Left lung (tissue), 10 donors: ENCODE measurements around the gene KDM1A. TPM values are rescaled to one million over a fixed set of nuclear protein-coding genes. Genes with fewer than 3 reads are reported as not detected.

Experiments used
- ATAC-seq: fragments of 200-7000 bp; cut with Tn5 transposase; one replicate; pipeline ENCODE4 v1.9.1; 2020; ENCODE audit warnings: moderate library complexity
- DNase-seq, 4 donors: peaks; one replicate each; pipeline ENCODE4 v3.0.0-alpha.2; 2013 to 2020
- H3K27ac ChIP-seq, 2 donors: fragments of 200-600 bp; sonication (generic) in 1 of 2; one replicate each; pipeline versions ENCODE4 v1.5.0 to v1.8.0; 2020 to 2021
- H3K27me3 ChIP-seq, 2 donors: fragments of 200-600 bp; sonication (generic) in 1 of 2; one replicate each; pipeline versions ENCODE4 v1.5.0 to v1.8.0; 2020 to 2021
- H3K36me3 ChIP-seq, 2 donors: fragments of 200-600 bp; sonication (generic) in 1 of 2; one replicate each; pipeline versions ENCODE4 v1.5.0 to v1.8.0; 2020 to 2021
- H3K4me1 ChIP-seq, 2 donors: fragments of 200-600 bp; one replicate each; pipeline ENCODE4 v1.8.0; 2021
- H3K4me3 ChIP-seq, 2 donors: fragments of 200-600 bp; sonication (generic) in 1 of 2; one replicate each; pipeline versions ENCODE4 v1.5.0 to v1.8.0; 2020 to 2021; ENCODE audit warnings: mild to moderate bottlenecking in 1 of 2
- H3K9me3 ChIP-seq, 2 donors: fragments of 200-600 bp; sonication (generic) in 1 of 2; one replicate each; pipeline versions ENCODE4 v1.5.0 to v1.8.0; 2020 to 2021
- CTCF ChIP-seq, 2 donors: fragments of 200-600 bp; sonication (generic) in 1 of 2; IDR thresholded peaks; one replicate each; pipeline versions ENCODE4 v1.5.0 to v1.8.0; 2021; ENCODE audit warnings: antibody characterized with exemption in 2 of 2
- intact Hi-C, 2 donors: fragments of 100-400 bp; cut with DNase I; formaldehyde crosslinking; loops; one replicate each; pipeline versions ENCODE4 v1.11.2 to v1.14.2; 2022
- polyA plus RNA-seq, 6 donors: library from polyadenylated mRNA; unstranded; fragments of 120-200 nt; gene quantifications; one replicate each; pipeline ENCODE4 v1.2.1, GENCODE V29; 2013; ENCODE audit not compliant: insufficient read length in 6 of 6
- total RNA-seq, 2 donors: library from RNA; stranded (reverse); fragmentation: NEBNext Ultra II Directional; extraction: Animal tissue kit (Norgen Biotek cat#: 25700); gene quantifications; one replicate each; pipeline ENCODE4 v1.2.1, GENCODE V29; 2021
- donor health status: DM: no; HTN: yes; CAD: no.
- donor health status: DM: no; HTN: no; CAD: no.

KDM1A gene
- total and polyA plus RNA-seq, 8 donors = 39.5 to 126 (median 118) TPM

GRCh38 chr1:23116216-23116836, 97.1 kb downstream of the KDM1A start:
- ATAC-seq = no peak
- TF ChIP-seq CTCF (IDR thresholded peaks at IDR 0.05) = no peak
- Histone ChIP-seq H3K36me3 (no peaks in the 10 kb centered on the region), H3K27ac (no peak overlapping the region), H3K27me3 (no peaks in the 10 kb centered on the region), H3K9me3 (no peaks in the 10 kb centered on the region), H3K4me1 (peaks cover 17 to 51% of the 10 kb centered on the region in 2 donors), H3K4me3 (no peak overlapping the region)
- intact Hi-C loops = no loop called here
- DNase-seq = no peak

- intact Hi-C loops = no loop called here
- no peak for TF ChIP-seq CTCF (IDR thresholded peaks at IDR 0.05)
- Histone ChIP-seq H3K27me3 (no peaks in the 10 kb centered on the region), H3K4me1 (peaks cover 20 to 53% of the 10 kb centered on the region in 2 donors), H3K9me3 (no peaks in the 10 kb centered on the region), H3K4me3 (no peak overlapping the region), H3K27ac (no peak overlapping the region), H3K36me3 (no peaks in the 10 kb centered on the region)
- ATAC-seq (no peak), DNase-seq (no peak)
These were observed 97.8 kb downstream of the KDM1A start for GRCh38 chr1:23116921-23117699.

DNA sequence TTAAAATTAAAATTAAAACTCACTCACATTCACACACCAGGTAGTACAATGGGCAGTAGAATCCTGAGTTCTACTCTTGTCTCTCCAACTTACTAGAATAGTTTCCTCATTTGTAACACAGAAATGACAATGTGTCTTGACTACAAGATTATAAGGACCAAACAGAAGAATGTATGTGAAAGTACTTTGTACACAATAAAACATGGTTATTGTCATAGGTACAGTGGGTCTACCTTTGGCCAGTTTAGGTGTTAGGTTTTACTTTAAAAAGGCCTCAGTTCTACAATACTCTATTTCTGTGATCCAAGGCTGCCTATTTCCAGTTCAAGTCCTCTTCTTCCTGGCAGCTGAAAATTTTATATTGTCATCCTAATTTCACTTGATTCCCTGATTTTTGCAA, 99.1 kb downstream of the KDM1A start:
- no peak for TF ChIP-seq CTCF (IDR thresholded peaks at IDR 0.05)

GRCh38 chr1:23118957-23119792, 99.9 kb downstream of the KDM1A start:
- ATAC-seq (peak; percentile 85), DNase-seq (no peak)
- peaks cover 0 to 3% of the 10 kb centered on the region in 2 donors for H3K27me3 ChIP-seq
- peak overlapping the region; percentile 20 to 38 for H3K27ac ChIP-seq
- no peaks in the 10 kb centered on the region for H3K36me3 ChIP-seq
- H3K4me1 ChIP-seq = peaks cover 30 to 46% of the 10 kb centered on the region in 2 donors
- TF ChIP-seq CTCF (IDR thresholded peaks at IDR 0.05) = no peak
- no peaks in the 10 kb centered on the region for H3K9me3 ChIP-seq
- intact Hi-C loops = no loop called here
- no peak overlapping the region for H3K4me3 ChIP-seq

More for the DNA sequence above, 99.1 kb downstream of the KDM1A start:
- no peak for ATAC-seq
- H3K36me3 ChIP-seq = no peaks in the 10 kb centered on the region
- intact Hi-C loops = no loop called here
- H3K27me3 ChIP-seq = peaks cover 0 to 2% of the 10 kb centered on the region in 2 donors
- H3K9me3 ChIP-seq = no peaks in the 10 kb centered on the region
- peaks cover 30 to 54% of the 10 kb centered on the region in 2 donors for H3K4me1 ChIP-seq
- no peak overlapping the region for H3K27ac ChIP-seq
- no peak for DNase-seq
- no peak overlapping the region for H3K4me3 ChIP-seq
